Tibial nerve (tissue), 4 donors: ENCODE results near the gene RAPSN.

ENCODE experiments used
- CTCF ChIP-seq, 5 experiments: fragments of 200-600 bp in 3 of 5; fragments of 450-650 bp in 2 of 5; sonication (generic) in 3 of 5; IDR thresholded peaks; one replicate each; pipeline ENCODE4 v1.5.1; 2016 to 2019; ENCODE audit warnings: antibody characterized with exemption in 5 of 5, mild to moderate bottlenecking in 3 of 5, moderate library complexity in 2 of 5
- EP300 ChIP-seq, 2 donors: sonication (generic); formaldehyde crosslinking; IDR thresholded peaks; one replicate each; pipeline ENCODE4 v1.6.1; 2017; ENCODE audit warnings: antibody characterized with exemption in 2 of 2, mild to moderate bottlenecking in 1 of 2
- POLR2A ChIP-seq, 2 donors: fragments of 450-650 bp; IDR thresholded peaks; one replicate each; pipeline ENCODE4 v1.6.1; 2017; ENCODE audit warnings: antibody characterized with exemption in 2 of 2, mild to moderate bottlenecking in 2 of 2, moderate library complexity in 2 of 2

GRCh38 chr11:47466201-47466600 lies 17.3 kb upstream of the RAPSN start:
- TF ChIP-seq POLR2A (IDR thresholded peaks at IDR 0.05) (no peak), CTCF (IDR thresholded peaks at IDR 0.05) (no peak), EP300 (IDR thresholded peaks at IDR 0.05) (no peak)
